ENCODE data around the gene ARHGEF39. TPM values are rescaled to one million over a fixed set of nuclear protein-coding genes. Genes with fewer than 3 reads are reported as not detected.
"Not testable (repeated sequence)": the region's sequence is repeated elsewhere in the genome, so short reads cannot be mapped to it uniquely, and the experiment has no call there.

ARHGEF39 gene
- total RNA-seq, 1 experiment from 2014 or later, result 21.4 TPM

DNA sequence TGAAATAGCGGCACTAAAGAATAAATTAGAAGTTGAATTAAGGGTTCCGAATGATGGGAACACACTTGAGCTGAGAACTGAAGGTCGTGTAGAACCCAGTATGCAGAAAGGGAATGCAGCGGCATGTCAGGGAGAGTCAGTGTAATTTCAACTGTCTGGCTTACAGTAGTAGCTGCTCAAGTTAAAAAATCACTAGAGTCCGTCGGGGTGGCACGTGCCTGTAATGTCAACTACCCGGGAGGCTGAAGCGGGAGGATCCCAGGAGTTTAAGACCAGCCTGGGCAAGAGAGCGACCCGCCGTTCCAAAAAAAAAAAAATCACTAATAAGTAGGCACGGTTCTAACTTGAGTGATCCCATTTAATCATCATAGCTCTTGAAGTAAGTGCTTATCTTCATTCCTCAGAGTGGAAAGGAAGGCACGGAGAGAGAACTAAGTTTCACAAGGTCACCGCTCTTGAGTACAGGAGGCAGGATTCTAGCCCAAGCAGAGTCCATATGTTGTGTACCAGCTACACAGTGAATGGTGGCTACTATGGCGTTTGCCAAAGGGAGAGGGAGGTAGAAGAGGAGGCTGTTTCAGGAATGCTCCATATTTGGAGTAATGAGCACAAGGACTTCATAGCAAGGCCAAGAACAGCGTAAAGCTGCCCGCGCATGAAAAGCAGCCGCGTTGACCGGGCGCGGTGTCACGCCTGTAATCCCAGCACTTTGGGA lies 8.0 kb downstream of the ARHGEF39 start:
- Histone ChIP-seq H3K27me3 (ENCODE audit: control insufficient read depth, insufficient read depth, low read length) (no peaks in the 10 kb centered on the region), H3K4me3 (ENCODE audit: insufficient read depth, low read depth, low read length) (peak overlapping the region; percentile 59), H3K36me3 (replicated peaks; ENCODE audit: control insufficient read depth, insufficient read depth, low read length) (peaks cover 7% of the 10 kb centered on the region)
- peak; percentile 54 for DNase-seq

GRCh38 chr9:35656348-35656747 lies 8.6 kb downstream of the ARHGEF39 start:
- no peak overlapping the region for H3K4me3 ChIP-seq (ENCODE audit: insufficient read depth, low read depth, low read length)
- DNase-seq, result peak; percentile 10
- no peaks in the 10 kb centered on the region for H3K27me3 ChIP-seq (ENCODE audit: control insufficient read depth, insufficient read depth, low read length)
- peaks cover 5% of the 10 kb centered on the region for H3K36me3 ChIP-seq (replicated peaks; ENCODE audit: control insufficient read depth, insufficient read depth, low read length)

- no peak for DNase-seq
- no peak overlapping the region for H3K4me3 ChIP-seq (ENCODE audit: insufficient read depth, low read depth, low read length)
- H3K27me3 ChIP-seq (ENCODE audit: control insufficient read depth, insufficient read depth, low read length), result no peaks in the 10 kb centered on the region
- no peaks in the 10 kb centered on the region for H3K36me3 ChIP-seq (replicated peaks; ENCODE audit: control insufficient read depth, insufficient read depth, low read length)
Measured at GRCh38 chr9:35653611-35654010, 11.4 kb downstream of the ARHGEF39 start.

DNA sequence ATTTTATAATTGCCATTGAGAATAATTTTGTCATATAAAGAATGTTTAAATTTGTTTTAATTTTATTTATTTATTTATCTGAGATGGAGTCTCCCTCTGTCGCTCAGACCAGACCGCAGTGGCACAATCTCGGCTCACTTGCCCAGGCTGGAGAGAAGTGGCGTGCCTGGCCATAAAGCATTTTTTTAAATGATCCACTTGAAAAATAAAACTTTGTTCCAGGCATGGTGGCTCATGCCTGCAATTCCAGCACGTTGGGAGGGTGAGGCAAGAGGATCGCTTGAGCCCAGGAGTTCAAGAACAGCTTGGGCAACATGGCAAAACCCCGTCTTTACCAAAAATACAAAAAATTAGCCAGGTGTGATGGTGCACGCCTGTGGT lies 12.2 kb downstream of the ARHGEF39 start:
- Histone ChIP-seq H3K36me3 (replicated peaks; ENCODE audit: control insufficient read depth, insufficient read depth, low read length) (no peaks in the 10 kb centered on the region), H3K4me3 (ENCODE audit: insufficient read depth, low read depth, low read length) (no peak overlapping the region), H3K27me3 (ENCODE audit: control insufficient read depth, insufficient read depth, low read length) (no peaks in the 10 kb centered on the region)
- DNase-seq, result no peak

DNA sequence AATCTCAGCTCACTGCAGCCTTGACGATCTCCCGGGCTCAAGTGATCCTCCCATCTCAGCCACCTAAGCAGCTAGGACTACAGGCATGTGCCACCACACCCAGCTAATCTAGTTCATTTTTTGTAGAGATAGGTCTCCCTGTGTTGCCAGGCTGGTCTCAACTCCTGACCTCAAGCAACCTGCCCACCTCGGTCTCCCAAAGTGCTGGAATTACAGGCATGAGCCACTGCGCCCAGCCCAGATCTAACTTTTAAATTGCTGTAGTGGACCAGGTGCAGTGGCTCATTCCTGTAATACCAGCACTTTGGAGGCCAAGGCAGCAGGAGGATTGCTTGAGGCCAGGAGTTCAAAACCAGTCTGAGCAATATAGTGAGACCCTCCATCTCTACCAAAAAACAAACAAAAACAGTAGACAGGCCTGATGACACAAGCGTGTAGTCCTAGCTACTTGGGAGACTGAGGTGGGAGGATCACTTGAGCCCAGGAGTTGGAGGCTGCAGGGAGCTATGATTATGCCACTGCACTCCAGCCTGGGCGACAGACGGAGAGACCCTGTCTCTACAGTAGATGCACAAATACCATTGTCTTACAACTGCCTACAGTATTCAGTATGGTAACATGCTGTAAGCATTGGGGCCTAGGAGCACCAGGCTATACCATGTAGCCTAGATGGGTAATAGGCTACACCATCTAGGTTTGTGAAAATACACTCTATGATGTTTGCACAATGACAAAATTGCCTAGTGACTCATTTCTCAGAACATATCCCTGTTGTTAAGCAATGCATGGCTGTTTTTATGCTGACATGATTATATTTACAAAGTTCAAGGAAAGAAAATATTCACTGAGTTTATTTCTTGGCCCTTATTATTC lies 12.8 kb downstream of the ARHGEF39 start:
- H3K4me3 ChIP-seq (ENCODE audit: insufficient read depth, low read depth, low read length), result no peak overlapping the region
- no peak for DNase-seq
- H3K27me3 ChIP-seq (ENCODE audit: control insufficient read depth, insufficient read depth, low read length), result peaks cover 1% of the 10 kb centered on the region; the same call in 1 of the 2 replicates
- no peaks in the 10 kb centered on the region for H3K36me3 ChIP-seq (replicated peaks; ENCODE audit: control insufficient read depth, insufficient read depth, low read length)

DNA sequence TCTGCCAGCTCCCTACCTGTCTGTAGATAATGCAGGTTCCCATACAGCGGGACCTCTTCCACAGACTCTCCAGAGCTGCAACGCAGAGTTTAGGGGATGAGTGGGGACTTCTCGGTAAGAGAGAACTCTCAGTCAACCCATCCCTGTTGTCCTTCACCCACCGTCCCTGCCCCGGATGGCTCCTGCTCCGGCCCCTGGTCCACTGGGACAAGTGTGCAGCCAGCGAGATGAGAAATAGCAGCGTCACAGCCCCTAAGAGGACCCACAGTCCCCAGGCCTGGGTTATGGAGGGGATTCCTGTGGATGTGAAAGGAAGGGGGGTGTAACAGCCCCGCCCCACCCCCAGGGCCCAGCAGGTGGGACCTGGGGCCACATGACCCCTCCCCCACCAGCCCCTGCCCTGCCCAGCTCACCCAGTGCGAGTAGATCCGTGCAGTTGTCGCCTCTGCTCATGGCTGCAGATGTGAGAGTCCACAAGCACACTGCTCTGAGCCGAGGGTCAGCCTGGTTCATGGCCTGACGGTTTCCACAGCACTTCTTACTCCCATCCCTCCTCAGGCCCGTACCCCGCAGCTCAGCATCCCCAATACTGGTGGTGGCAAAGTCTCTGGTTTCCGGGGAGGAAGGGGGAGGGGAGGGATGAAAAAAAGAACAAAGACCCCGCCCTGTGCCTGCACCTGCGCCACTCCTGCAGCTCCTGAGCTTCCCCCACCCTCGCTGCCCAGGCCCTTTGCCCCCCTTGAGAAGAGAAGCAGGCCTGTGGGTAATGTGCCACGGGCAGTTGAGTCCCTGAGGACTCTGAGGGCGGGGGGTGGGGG lies 14.4 kb downstream of the ARHGEF39 start, which contains the start of gene SIT1:
Gene SIT1 (minus strand): TSS at position 591 of the 818 bp plus-strand sequence. CDS start 78 bp downstream, at position 513.
- DNase-seq, result peak; percentile 79
- Histone ChIP-seq H3K27me3 (ENCODE audit: control insufficient read depth, insufficient read depth, low read length) (peaks cover 1% of the 10 kb centered on the region; the same call in 1 of the 2 replicates), H3K4me3 (ENCODE audit: insufficient read depth, low read depth, low read length) (no peak within 1 kb of the TSS), H3K36me3 (replicated peaks; ENCODE audit: control insufficient read depth, insufficient read depth, low read length) (no peaks in the 10 kb centered on the region)

GRCh38 chr9:35649431-35650340 lies 15.3 kb downstream of the ARHGEF39 start:
- H3K27me3 ChIP-seq (ENCODE audit: control insufficient read depth, insufficient read depth, low read length), result peaks cover 1% of the 10 kb centered on the region; the same call in 1 of the 2 replicates
- no peaks in the 10 kb centered on the region for H3K36me3 ChIP-seq (replicated peaks; ENCODE audit: control insufficient read depth, insufficient read depth, low read length)
- peak; percentile 46 for DNase-seq
- H3K4me3 ChIP-seq (ENCODE audit: insufficient read depth, low read depth, low read length), result no peak overlapping the region

- peaks cover 1% of the 10 kb centered on the region; the same call in 1 of the 2 replicates for H3K27me3 ChIP-seq (ENCODE audit: control insufficient read depth, insufficient read depth, low read length)
- DNase-seq, result peak; percentile 98
- peak overlapping the region; percentile 73 for H3K4me3 ChIP-seq (ENCODE audit: insufficient read depth, low read depth, low read length)
- no peaks in the 10 kb centered on the region for H3K36me3 ChIP-seq (replicated peaks; ENCODE audit: control insufficient read depth, insufficient read depth, low read length)
Measured at GRCh38 chr9:35646533-35647265, 18.3 kb downstream of the ARHGEF39 start.

GRCh38 chr9:35646153-35646532 lies 18.9 kb downstream of the ARHGEF39 start:
- peak overlapping the region; percentile 73 for H3K4me3 ChIP-seq (ENCODE audit: insufficient read depth, low read depth, low read length)
- H3K27me3 ChIP-seq (ENCODE audit: control insufficient read depth, insufficient read depth, low read length), result peaks cover 1% of the 10 kb centered on the region; the same call in 1 of the 2 replicates
- no peaks in the 10 kb centered on the region for H3K36me3 ChIP-seq (replicated peaks; ENCODE audit: control insufficient read depth, insufficient read depth, low read length)
- DNase-seq, result peak; percentile 90

DNA sequence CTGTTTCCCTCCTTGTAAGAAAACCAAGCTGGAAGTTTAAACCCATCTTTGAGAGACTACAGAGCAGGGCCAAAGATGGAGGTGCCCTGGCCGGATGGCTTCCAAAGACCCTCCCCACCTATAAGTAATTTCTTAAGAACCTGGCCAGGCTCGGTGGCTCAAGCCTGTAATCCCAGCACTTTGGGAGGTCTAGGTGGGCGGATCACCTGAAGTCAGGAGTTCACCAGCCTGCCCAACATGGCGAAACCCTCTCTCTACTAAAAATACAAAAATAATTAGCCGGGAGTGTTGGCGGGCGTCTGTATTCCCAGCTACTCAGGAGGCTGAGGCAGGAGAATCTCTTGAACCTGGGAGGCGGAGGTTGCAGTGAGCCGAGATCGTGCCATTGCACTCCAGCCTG lies 19.3 kb downstream of the ARHGEF39 start:
- peak; percentile 21 for DNase-seq
- not testable (repeated sequence) for H3K36me3 ChIP-seq (replicated peaks; ENCODE audit: control insufficient read depth, insufficient read depth, low read length); H3K27me3 ChIP-seq (ENCODE audit: control insufficient read depth, insufficient read depth, low read length)
- H3K4me3 ChIP-seq (ENCODE audit: insufficient read depth, low read depth, low read length), result peak overlapping the region; percentile 73

GRCh38 chr9:35643046-35643445 lies 21.9 kb downstream of the ARHGEF39 start:
- H3K36me3 ChIP-seq (replicated peaks; ENCODE audit: control insufficient read depth, insufficient read depth, low read length), result no peaks in the 10 kb centered on the region

DNA sequence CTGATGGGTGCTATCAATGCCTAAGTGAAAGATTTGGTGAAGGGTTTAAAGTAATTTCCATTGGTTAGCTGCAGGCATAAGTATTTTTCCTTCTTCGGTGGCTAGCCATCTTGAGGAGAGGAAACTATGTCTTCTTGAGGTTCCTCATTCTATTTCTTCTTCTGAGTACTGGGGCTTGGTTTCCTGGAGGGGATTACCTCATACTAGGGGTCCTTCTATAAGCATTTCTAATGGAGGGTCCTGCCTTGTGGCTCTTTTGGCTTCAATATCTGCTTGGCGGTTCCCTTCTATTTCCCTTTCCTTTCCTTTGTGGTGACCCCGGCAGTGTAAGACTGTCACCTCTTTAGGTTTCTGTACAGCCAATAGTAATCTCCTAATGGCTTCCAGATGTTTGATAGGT lies 23.5 kb downstream of the ARHGEF39 start:
- H3K36me3 ChIP-seq (replicated peaks; ENCODE audit: control insufficient read depth, insufficient read depth, low read length); H3K4me3 ChIP-seq (ENCODE audit: insufficient read depth, low read depth, low read length); H3K27me3 ChIP-seq (ENCODE audit: control insufficient read depth, insufficient read depth, low read length); DNase-seq: not testable (repeated sequence)

More at GRCh38 chr9:35643046-35643445, 21.9 kb downstream of the ARHGEF39 start:
- H3K27me3 ChIP-seq (ENCODE audit: control insufficient read depth, insufficient read depth, low read length), result peaks cover 1% of the 10 kb centered on the region; the same call in 1 of the 2 replicates
- no peak overlapping the region for H3K4me3 ChIP-seq (ENCODE audit: insufficient read depth, low read depth, low read length)
- no peak for DNase-seq

DNA sequence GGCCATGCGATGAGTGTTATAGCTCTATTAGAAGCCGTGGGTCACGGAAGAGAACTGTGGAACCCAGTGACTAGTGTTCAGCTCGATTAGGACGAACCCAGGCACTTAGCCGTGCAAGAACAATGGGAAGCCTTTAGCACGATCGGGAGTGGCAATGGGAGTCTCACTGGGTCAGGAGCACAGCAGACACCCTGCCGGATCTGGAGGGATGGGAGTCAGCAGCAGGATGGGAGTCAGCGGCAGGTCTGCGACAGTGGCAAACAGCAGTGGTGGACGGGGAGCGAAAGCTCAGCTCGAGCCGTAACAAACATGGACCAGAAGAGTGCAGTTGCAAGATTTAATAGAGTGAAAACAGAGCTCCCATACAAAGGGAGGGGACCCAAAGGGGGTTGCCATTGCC lies 24.6 kb downstream of the ARHGEF39 start:
- not testable (repeated sequence) for DNase-seq; H3K27me3 ChIP-seq (ENCODE audit: control insufficient read depth, insufficient read depth, low read length); H3K36me3 ChIP-seq (replicated peaks; ENCODE audit: control insufficient read depth, insufficient read depth, low read length); H3K4me3 ChIP-seq (ENCODE audit: insufficient read depth, low read depth, low read length)

All from H7 (cell line).